Measurements from ENCODE around the gene TASOR2.

The TASOR2 gene

GRCh38 chr10:5665373-5666007 is 19.1 kb upstream of the TASOR2 start:
- H3K27ac ChIP-seq: peak overlapping the region; percentile 89
- TF ChIP-seq CTCF (conservative IDR thresholded peaks at IDR 0.05): no peak

- no peak for TF ChIP-seq CTCF (conservative IDR thresholded peaks at IDR 0.05)
Observed at GRCh38 chr10:5666008-5666840, 18.4 kb upstream of the TASOR2 start, which contains the start of gene ASB13. TSS of gene ASB13 (minus strand) at chr10:5666595. CDS start at chr10:5666551, 44 bp downstream.

GRCh38 chr10:5666841-5667630 is 17.6 kb upstream of the TASOR2 start:
- TF ChIP-seq CTCF (conservative IDR thresholded peaks at IDR 0.05): no peak
- peak overlapping the region; percentile 89 for H3K27ac ChIP-seq

More at GRCh38 chr10:5666008-5666840, 18.4 kb upstream of the TASOR2 start, which contains the start of gene ASB13:
- peak within 1 kb of the TSS; percentile 89 for H3K27ac ChIP-seq

- H3K27ac ChIP-seq: no peak overlapping the region
- TF ChIP-seq CTCF (conservative IDR thresholded peaks at IDR 0.05): no peak
Observed at GRCh38 chr10:5668429-5668828, 16.2 kb upstream of the TASOR2 start.

GRCh38 chr10:5669604-5670003 is 15.0 kb upstream of the TASOR2 start:
- TF ChIP-seq CTCF (conservative IDR thresholded peaks at IDR 0.05): no peak
- H3K27ac ChIP-seq: no peak overlapping the region

- no peak for TF ChIP-seq CTCF (conservative IDR thresholded peaks at IDR 0.05)
Observed at GRCh38 chr10:5670662-5671375, 13.8 kb upstream of the TASOR2 start.

More at GRCh38 chr10:5670662-5671375, 13.8 kb upstream of the TASOR2 start:
- no peak overlapping the region for H3K27ac ChIP-seq
